H1 (cell line): ENCODE results near the gene HSPA4L. TPM values are rescaled to one million over a fixed set of nuclear protein-coding genes. Genes with fewer than 3 reads are reported as not detected.

Experiments used
- CTCF ChIA-PET: fragments of 300-600 bp; sonication (Branson Sonifier 250); formaldehyde crosslinking; loops from one replicate; lab custom pipeline; 2021; ENCODE audit not compliant: partially characterized antibody; lab: Charles Lee
- POLR2A ChIA-PET: fragments of 300-600 bp; sonication (Branson Sonifier 250); formaldehyde crosslinking; loops from one replicate; lab custom pipeline; 2021; ENCODE audit warnings: inconsistent platforms; ENCODE audit not compliant: partially characterized antibody; lab: Charles Lee
- DNase-seq, 2 experiments: peaks; one replicate each; pipeline versions ENCODE4 v3.0.0 to v3.0.0-alpha.2; 2010 to 2022; ENCODE audit warnings: low spot score in 2 of 2, low read depth in 1 of 2, mixed read lengths in 1 of 2
- FAIRE-seq: peaks from 2 replicates; lab custom pipeline; 2011; peaks lifted over from hg19 to GRCh38; lab: Jason Lieb, UNC
- H2AFZ ChIP-seq: 2 replicates; pipeline ENCODE4 v1.8.1; 2012; ENCODE audit warnings: low read length, inconsistent platforms
- H2AK5ac ChIP-seq: 2 replicates; pipeline ENCODE4 v1.6.1; 2013; ENCODE audit warnings: low read depth, low read length
- H2BK120ac ChIP-seq: replicated peaks from 2 replicates; pipeline ENCODE3; 2013; ENCODE audit warnings: low read depth, low read length, inconsistent platforms
- H2BK12ac ChIP-seq: 2 replicates; pipeline ENCODE4 v1.6.1; 2013; ENCODE audit warnings: low read depth, low read length
- H2BK15ac ChIP-seq: 2 replicates; pipeline ENCODE4 v1.6.1; 2013; ENCODE audit warnings: low read length
- H2BK20ac ChIP-seq: 2 replicates; pipeline ENCODE4 v1.6.1; 2013; ENCODE audit warnings: low read length
- H2BK5ac ChIP-seq: 2 replicates; pipeline ENCODE4 v1.6.1; 2013; ENCODE audit warnings: low read depth, low read length
- H3K14ac ChIP-seq: 2 replicates; pipeline ENCODE4 v1.6.1; 2013; ENCODE audit warnings: inconsistent platforms; ENCODE audit not compliant: insufficient read length
- H3K18ac ChIP-seq: 2 replicates; pipeline ENCODE4 v1.6.1; 2013; ENCODE audit warnings: low read length; ENCODE audit errors: extremely low read depth
- H3K23ac ChIP-seq: 2 replicates; pipeline ENCODE4 v1.6.1; 2013; ENCODE audit warnings: inconsistent platforms; ENCODE audit not compliant: insufficient read length
- H3K23me2 ChIP-seq: 2 replicates; pipeline ENCODE4 v1.6.1; 2013; ENCODE audit warnings: low read depth, low read length
- H3K27ac ChIP-seq: 2 replicates; pipeline ENCODE4 v1.6.1; 2011; ENCODE audit warnings: low read depth, low read length, inconsistent platforms
- H3K27me3 ChIP-seq, 4 experiments: replicated peaks in 1 of 4; 1 replicate in 1 of 4; 2 replicates in 3 of 4; pipeline versions ENCODE4 v1.6.1 to v1.8.1; 2011 to 2013; ENCODE audit warnings: low read length in 3 of 4, mild to moderate bottlenecking in 3 of 4, inconsistent platforms in 2 of 4, mixed read lengths in 2 of 4, moderate library complexity in 1 of 4; ENCODE audit not compliant: control insufficient read depth in 3 of 4, insufficient read depth in 3 of 4; ENCODE audit errors: extremely low read depth in 1 of 4
- H3K36me3 ChIP-seq, 4 experiments: 2 replicates each; pipeline versions ENCODE4 v1.6.1 to v1.8.1; 2011 to 2013; ENCODE audit warnings: mild to moderate bottlenecking in 4 of 4, low read length in 3 of 4, moderate library complexity in 2 of 4, control low read depth in 1 of 4, inconsistent platforms in 1 of 4; ENCODE audit not compliant: insufficient read depth in 4 of 4, control insufficient read depth in 2 of 4
- H3K4ac ChIP-seq: replicated peaks from 2 replicates; pipeline ENCODE3; 2013; ENCODE audit warnings: low read length, low read depth, mixed read lengths, inconsistent platforms; ENCODE audit not compliant: insufficient read length
- H3K4me1 ChIP-seq, 4 experiments: replicated peaks in 1 of 4; 1 replicate in 1 of 4; 2 replicates in 3 of 4; pipeline versions ENCODE4 v1.6.1 to v1.8.1; 2011 to 2013; ENCODE audit warnings: low read length in 3 of 4, inconsistent platforms in 2 of 4, mixed read lengths in 1 of 4; ENCODE audit not compliant: insufficient read depth in 4 of 4, control insufficient read depth in 3 of 4
- H3K4me2 ChIP-seq, 2 experiments: 2 replicates each; pipeline versions ENCODE4 v1.6.1 to v1.8.1; 2011 to 2013; ENCODE audit warnings: low read depth in 2 of 2, low read length in 2 of 2, control low read depth in 1 of 2, inconsistent platforms in 1 of 2, mild to moderate bottlenecking in 1 of 2; ENCODE audit not compliant: insufficient read depth in 1 of 2
- H3K4me3 ChIP-seq, 4 experiments: fragments of 200-600, 300-600 bp in 1 of 4; sonication (generic), shearing (Covaris generic), sonication (Bioruptor Twin) in 1 of 4; 2 replicates each; pipeline versions ENCODE4 v1.5.1 to v1.8.1; 2011 to 2016; ENCODE audit warnings: low read length in 4 of 4, low read depth in 3 of 4, control low read depth in 2 of 4, inconsistent platforms in 2 of 4, mild to moderate bottlenecking in 2 of 4, mixed read lengths in 1 of 4, moderate library complexity in 1 of 4; ENCODE audit not compliant: insufficient read depth in 2 of 4; ENCODE audit errors: extremely low read depth in 1 of 4
- H3K56ac ChIP-seq: replicated peaks from 2 replicates; pipeline ENCODE3; 2013; ENCODE audit warnings: low read depth, mild to moderate bottlenecking, mixed read lengths, low read length, inconsistent platforms; ENCODE audit not compliant: insufficient read length
- H3K79me1 ChIP-seq: 2 replicates; pipeline ENCODE4 v1.6.1; 2013; ENCODE audit warnings: low read depth, low read length, control low read depth
- H3K79me2 ChIP-seq, 2 experiments: 2 replicates each; pipeline versions ENCODE4 v1.6.1 to v1.8.1; 2012 to 2013; ENCODE audit warnings: low read length in 2 of 2, mild to moderate bottlenecking in 2 of 2, inconsistent platforms in 1 of 2; ENCODE audit not compliant: insufficient read depth in 2 of 2, control insufficient read depth in 1 of 2
- H3K9ac ChIP-seq, 4 experiments: replicated peaks in 1 of 4; 1 replicate in 1 of 4; 2 replicates in 3 of 4; pipeline versions ENCODE4 v1.6.1 to v1.8.1; 2011 to 2013; ENCODE audit warnings: low read depth in 3 of 4, low read length in 3 of 4, control low read depth in 2 of 4, mild to moderate bottlenecking in 2 of 4, moderate library complexity in 2 of 4, inconsistent platforms in 1 of 4; ENCODE audit errors: extremely low read depth in 1 of 4
- H3K9me3 ChIP-seq, 2 experiments: 2 replicates each; pipeline versions ENCODE4 v1.6.1 to v1.8.1; 2012 to 2013; ENCODE audit warnings: mild to moderate bottlenecking in 2 of 2, moderate library complexity in 2 of 2, control low read depth in 1 of 2, inconsistent platforms in 1 of 2, low read depth in 1 of 2, low read length in 1 of 2, mixed read lengths in 1 of 2; ENCODE audit not compliant: insufficient read depth in 2 of 2
- H4K20me1 ChIP-seq, 2 experiments: replicated peaks in 1 of 2; 2 replicates each; pipeline versions ENCODE3 to v1.8.1; 2011 to 2013; ENCODE audit warnings: inconsistent platforms in 2 of 2, low read length in 2 of 2, mild to moderate bottlenecking in 1 of 2; ENCODE audit not compliant: insufficient read depth in 2 of 2, control insufficient read depth in 1 of 2
- H4K5ac ChIP-seq: 2 replicates; pipeline ENCODE4 v1.6.1; 2013; ENCODE audit warnings: low read length, low read depth, mixed read lengths, inconsistent platforms; ENCODE audit not compliant: insufficient read length
- H4K8ac ChIP-seq: 2 replicates; pipeline ENCODE4 v1.8.0; 2013; ENCODE audit warnings: mild to moderate bottlenecking, moderate library complexity, low read length, inconsistent platforms; ENCODE audit not compliant: insufficient read depth; ENCODE audit errors: extremely low read depth
- H4K91ac ChIP-seq: replicated peaks from 2 replicates; pipeline ENCODE3; 2013; ENCODE audit warnings: low read length, mixed read lengths, inconsistent platforms; ENCODE audit not compliant: insufficient read length
- ATF3 ChIP-seq: IDR thresholded peaks from 2 replicates; pipeline ENCODE4 v1.6.1; 2011; ENCODE audit warnings: low read depth, mild to moderate bottlenecking, low read length; ENCODE audit not compliant: insufficient read depth
- CBX5 ChIP-seq: fragments of 300-800, 300-1000 bp; sonication (generic); IDR thresholded peaks from 2 replicates; pipeline ENCODE4 v1.7.1; 2016; ENCODE audit warnings: antibody characterized with exemption, low read length, low read depth
- CREB1 ChIP-seq: IDR thresholded peaks from 2 replicates; pipeline ENCODE4 v1.6.1; 2012; ENCODE audit warnings: inconsistent platforms
- GABPA ChIP-seq: IDR thresholded peaks from 2 replicates; pipeline ENCODE4 v1.6.1; 2011; ENCODE audit warnings: mild to moderate bottlenecking, low read length, moderate library complexity, borderline replicate concordance; ENCODE audit not compliant: insufficient read depth
- RAD21 ChIP-seq, 2 experiments: IDR thresholded peaks in 1 of 2; conservative IDR thresholded peaks in 1 of 2; 2 replicates each; pipeline ENCODE4 v1.6.1; 2011; ENCODE audit warnings: low read depth in 2 of 2, low read length in 2 of 2, improper control_type of control experiment in 1 of 2, inconsistent platforms in 1 of 2, mild to moderate bottlenecking in 1 of 2, moderate library complexity in 1 of 2
- RBBP5 ChIP-seq: IDR thresholded peaks from 2 replicates; pipeline ENCODE4 v1.7.1; 2012; ENCODE audit warnings: low read depth, mild to moderate bottlenecking, inconsistent platforms, low read length, moderate library complexity, borderline replicate concordance
- RXRA ChIP-seq: IDR thresholded peaks from 2 replicates; pipeline ENCODE4 v1.6.1; 2011; ENCODE audit warnings: low read depth, mild to moderate bottlenecking, low read length, moderate library complexity; ENCODE audit not compliant: insufficient read depth
- SP2 ChIP-seq: IDR thresholded peaks from 2 replicates; pipeline ENCODE4 v1.6.1; 2012; ENCODE audit warnings: mild to moderate bottlenecking, low read length, inconsistent platforms
- USF2 ChIP-seq: IDR thresholded peaks from 2 replicates; pipeline ENCODE4 v1.6.1; 2011; ENCODE audit warnings: low read length, improper control_type of control experiment
- WGBS, 2 experiments: shearing (Covaris generic) in 1 of 2; methylation state at CpG; one replicate each; pipeline versions ENCODE4 v1.1.6 to v1.1.7; 2013 to 2015; ENCODE audit warnings: low lambda C conversion rate in 2 of 2, mixed read lengths in 2 of 2, inconsistent platforms in 1 of 2, low coverage in 1 of 2, missing lambda C conversion rate in 1 of 2; ENCODE audit not compliant: insufficient replicate concordance in 2 of 2, insufficient coverage in 1 of 2, insufficient read length in 1 of 2; ENCODE audit errors: extremely low coverage in 1 of 2, missing lambda C conversion rate in 1 of 2; 5-methylcytosine and 5-hydroxymethylcytosine counted together
- polyA plus RNA-seq, 7 experiments: library from polyadenylated mRNA; depleted of rRNA in 3 of 7; stranded (reverse) in 5 of 7; unstranded in 2 of 7; fragments of >200 nt in 5 of 7; fragments of 200-250 nt in 2 of 7; gene quantifications; 1 replicate in 5 of 7; 2 replicates in 1 of 7; 4 replicates in 1 of 7; pipeline versions ENCODE4 v1.2.1 to v1.2.3, GENCODE V29; 2011 to 2013; ENCODE audit warnings: missing spikeins in 2 of 7, mixed read lengths in 2 of 7
- total RNA-seq: library from RNA; stranded (reverse); fragmentation: NEBNext Ultra II Directional; extraction: Animal tissue kit (Norgen Biotek cat#: 25700); gene quantifications from 2 replicates; pipeline ENCODE4 v1.2.1, GENCODE V29; 2021
- TF ChIP-seq, protein P1 (sequence below), 3 experiments: IDR thresholded peaks; 1 replicate in 2 of 3; 2 replicates in 1 of 3; pipeline versions ENCODE4 v1.5.1 to v1.6.1; 2011; ENCODE audit warnings: low read length in 3 of 3, mild to moderate bottlenecking in 3 of 3, inconsistent platforms in 2 of 3, low read depth in 1 of 3, moderate library complexity in 1 of 3; ENCODE audit not compliant: insufficient read depth in 1 of 3; ENCODE audit errors: control extremely low read depth in 1 of 3

HSPA4L gene
- total and polyA plus RNA-seq, 2 of the 8 experiments (the other 6 are each of a cell fraction or from before 2014, with no cell fraction given), result 0.65 to 4.7 TPM

- Histone ChIP-seq H3K4me2 (no peak overlapping the region), H2AK5ac (no peak overlapping the region), H3K4me1 (no peaks in the 10 kb centered on the region), H3K79me1 (no peaks in the 10 kb centered on the region), H3K79me2 (no peaks in the 10 kb centered on the region), H3K4ac (no peak overlapping the region), H3K27ac (no peak overlapping the region), H3K23ac (no peak overlapping the region), H4K20me1 (no peaks in the 10 kb centered on the region), H3K9ac (no peak overlapping the region), H2BK15ac (no peak overlapping the region), H2BK5ac (no peak overlapping the region), H3K14ac (no peak overlapping the region), H4K91ac (no peak overlapping the region), H3K23me2 (no peaks in the 10 kb centered on the region), H3K56ac (no peak overlapping the region), H4K5ac (no peak overlapping the region), H2BK120ac (no peak overlapping the region), H3K9me3 (peaks cover 2 to 5% of the 10 kb centered on the region in 2 experiments; a peak in 1 of 4 replicates), H3K4me3 (no peak overlapping the region), H2BK20ac (no peak overlapping the region), H4K8ac (no peak overlapping the region), H3K27me3 (no peaks in the 10 kb centered on the region), H3K18ac (no peak overlapping the region), H2BK12ac (no peak overlapping the region), H3K36me3 (no peaks in the 10 kb centered on the region), H2AFZ (no peak overlapping the region)
- no peak for DNase-seq
- ChIA-PET CTCF (no interaction called here), POLR2A (no interaction called here)
- FAIRE-seq, result no peak
- 82% methylated on average over 1 of the region's 1 CpG; no CpG with 5 or more reads in 1 of the 2 experiments for WGBS, 2 experiments
- TF ChIP-seq, protein P1, sequence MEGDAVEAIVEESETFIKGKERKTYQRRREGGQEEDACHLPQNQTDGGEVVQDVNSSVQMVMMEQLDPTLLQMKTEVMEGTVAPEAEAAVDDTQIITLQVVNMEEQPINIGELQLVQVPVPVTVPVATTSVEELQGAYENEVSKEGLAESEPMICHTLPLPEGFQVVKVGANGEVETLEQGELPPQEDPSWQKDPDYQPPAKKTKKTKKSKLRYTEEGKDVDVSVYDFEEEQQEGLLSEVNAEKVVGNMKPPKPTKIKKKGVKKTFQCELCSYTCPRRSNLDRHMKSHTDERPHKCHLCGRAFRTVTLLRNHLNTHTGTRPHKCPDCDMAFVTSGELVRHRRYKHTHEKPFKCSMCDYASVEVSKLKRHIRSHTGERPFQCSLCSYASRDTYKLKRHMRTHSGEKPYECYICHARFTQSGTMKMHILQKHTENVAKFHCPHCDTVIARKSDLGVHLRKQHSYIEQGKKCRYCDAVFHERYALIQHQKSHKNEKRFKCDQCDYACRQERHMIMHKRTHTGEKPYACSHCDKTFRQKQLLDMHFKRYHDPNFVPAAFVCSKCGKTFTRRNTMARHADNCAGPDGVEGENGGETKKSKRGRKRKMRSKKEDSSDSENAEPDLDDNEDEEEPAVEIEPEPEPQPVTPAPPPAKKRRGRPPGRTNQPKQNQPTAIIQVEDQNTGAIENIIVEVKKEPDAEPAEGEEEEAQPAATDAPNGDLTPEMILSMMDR (IDR thresholded peaks at IDR 0.05; ENCODE audit: control extremely low read depth in 1 of 3, insufficient read depth in 1 of 3, low read depth in 1 of 3, low read length in 3 of 3), result no peak
- TF ChIP-seq RBBP5, result no peak
- no peak for TF ChIP-seq CREB1
- no peak for TF ChIP-seq RAD21 (IDR thresholded peaks at IDR 0.05 in 1 of 2, conservative IDR thresholded peaks at IDR 0.05 in 1 of 2; ENCODE audit: low read depth in 2 of 2, low read length in 2 of 2)
- no peak for TF ChIP-seq SP2
- TF ChIP-seq USF2, result no peak
- no peak for TF ChIP-seq GABPA
- TF ChIP-seq CBX5, result no peak
- TF ChIP-seq ATF3, result no peak
- TF ChIP-seq RXRA, result no peak
These were observed 40.9 kb upstream of the HSPA4L start for GRCh38 chr4:127741247-127741646.
